PFSK-1 (cell line): Measurements from ENCODE around the gene RER1.
A peak's percentile ranks its signal among the peaks of the same experiment; 100 is the strongest.

Experiments used
- FOXP2 ChIP-seq: optimal IDR thresholded peaks from 2 replicates; pipeline ENCODE3; 2011; ENCODE audit warnings: borderline replicate concordance, control low read depth, inconsistent platforms; ENCODE audit not compliant: insufficient read depth; ENCODE audit errors: extremely low read length, extremely low read depth
- POLR2AphosphoS5 ChIP-seq: IDR thresholded peaks from 2 replicates; pipeline ENCODE4 v1.6.1; 2012; ENCODE audit warnings: low read depth, mild to moderate bottlenecking, control low read depth, low read length, moderate library complexity
- REST ChIP-seq, 2 experiments: IDR thresholded peaks; 2 replicates each; pipeline versions ENCODE4 v1.6.1 to v1.8.0; 2011 to 2012; ENCODE audit warnings: low read depth in 2 of 2, low read length in 2 of 2, control low read depth in 1 of 2, inconsistent platforms in 1 of 2, mild to moderate bottlenecking in 1 of 2, moderate library complexity in 1 of 2; ENCODE audit not compliant: insufficient read depth in 1 of 2
- SIN3A ChIP-seq: IDR thresholded peaks from 2 replicates; pipeline ENCODE4 v1.6.1; 2012; ENCODE audit warnings: mild to moderate bottlenecking, low read length, moderate library complexity, borderline replicate concordance; ENCODE audit not compliant: insufficient read depth
- TAF1 ChIP-seq: IDR thresholded peaks from 2 replicates; pipeline ENCODE4 v1.6.1; 2012; ENCODE audit warnings: low read length, control low read depth, borderline replicate concordance; ENCODE audit not compliant: insufficient read depth

RER1 gene

GRCh38 chr1:2378956-2379732, 12.5 kb upstream of the RER1 start:
- TF ChIP-seq REST (IDR thresholded peaks at IDR 0.05; ENCODE audit: insufficient read depth in 1 of 2, low read depth in 2 of 2, low read length in 2 of 2) (no peak), SIN3A (no peak)

GRCh38 chr1:2379733-2380404, 11.8 kb upstream of the RER1 start:
- TF ChIP-seq POLR2AphosphoS5 (no peak), FOXP2 (no peak), REST (IDR thresholded peaks at IDR 0.05; ENCODE audit: insufficient read depth in 1 of 2, low read depth in 2 of 2, low read length in 2 of 2) (no peak), SIN3A (no peak), TAF1 (no peak)

GRCh38 chr1:2380816-2381591, 10.6 kb upstream of the RER1 start:
- TF ChIP-seq FOXP2 (peak; percentile 17), TAF1 (no peak)

- peak; percentile 72 for TF ChIP-seq FOXP2
- TF ChIP-seq SIN3A: no peak
- no peak for TF ChIP-seq TAF1
- no peak for TF ChIP-seq POLR2AphosphoS5
- TF ChIP-seq REST (IDR thresholded peaks at IDR 0.05; ENCODE audit: insufficient read depth in 1 of 2, low read depth in 2 of 2, low read length in 2 of 2): no peak
Observed at GRCh38 chr1:2381741-2382620, 9.7 kb upstream of the RER1 start.
